IPS-20b (cell line): Measurements from ENCODE around the gene MAGI2.

ENCODE experiments used
- H3K27ac ChIP-seq: one replicate; pipeline ENCODE4 v1.5.1; 2013; ENCODE audit warnings: low read length
- H3K27me3 ChIP-seq: 2 replicates; pipeline ENCODE4 v1.6.1; 2013; ENCODE audit warnings: mild to moderate bottlenecking, low read length, inconsistent platforms; ENCODE audit not compliant: insufficient read depth
- H3K36me3 ChIP-seq: 2 replicates; pipeline ENCODE4 v1.6.1; 2013; ENCODE audit warnings: low read depth, mild to moderate bottlenecking, inconsistent platforms, low read length, moderate library complexity; ENCODE audit not compliant: insufficient read depth
- H3K4me1 ChIP-seq: 2 replicates; pipeline ENCODE4 v1.6.1; 2013; ENCODE audit warnings: mild to moderate bottlenecking, control low read depth, inconsistent platforms, low read length, moderate library complexity; ENCODE audit not compliant: insufficient read depth
- H3K4me3 ChIP-seq: 2 replicates; pipeline ENCODE4 v1.5.1; 2013; ENCODE audit warnings: mild to moderate bottlenecking, low read length, inconsistent platforms
- H3K9ac ChIP-seq: 2 replicates; pipeline ENCODE4 v1.6.1; 2013; ENCODE audit warnings: low read depth, mild to moderate bottlenecking, inconsistent platforms, low read length, moderate library complexity
- H3K9me3 ChIP-seq: 2 replicates; pipeline ENCODE4 v1.6.1; 2013; ENCODE audit warnings: mild to moderate bottlenecking, low read depth, low read length, inconsistent platforms; ENCODE audit not compliant: insufficient read depth

Gene MAGI2

GRCh38 chr7:79227044-79227443 lies 226.4 kb downstream of the MAGI2 start:
- Histone ChIP-seq H3K36me3 (no peaks in the 10 kb centered on the region), H3K27ac (no peak overlapping the region), H3K4me3 (no peak overlapping the region), H3K9me3 (no peaks in the 10 kb centered on the region), H3K9ac (no peak overlapping the region), H3K27me3 (no peaks in the 10 kb centered on the region), H3K4me1 (peaks cover 12% of the 10 kb centered on the region; the same call in 1 of the 2 replicates)

GRCh38 chr7:79221211-79221610 lies 232.3 kb downstream of the MAGI2 start:
- H3K4me3 ChIP-seq: no peak overlapping the region
- no peaks in the 10 kb centered on the region for H3K4me1 ChIP-seq
- no peak overlapping the region for H3K9ac ChIP-seq
- no peaks in the 10 kb centered on the region for H3K9me3 ChIP-seq
- no peak overlapping the region for H3K27ac ChIP-seq
- H3K27me3 ChIP-seq: no peaks in the 10 kb centered on the region
- no peaks in the 10 kb centered on the region for H3K36me3 ChIP-seq

GRCh38 chr7:79217976-79218626 lies 235.4 kb downstream of the MAGI2 start:
- no peak overlapping the region for H3K4me3 ChIP-seq
- H3K27ac ChIP-seq: no peak overlapping the region
- no peaks in the 10 kb centered on the region for H3K9me3 ChIP-seq
- H3K36me3 ChIP-seq: no peaks in the 10 kb centered on the region
- H3K9ac ChIP-seq: no peak overlapping the region
- peaks cover 2% of the 10 kb centered on the region; the same call in 1 of the 2 replicates for H3K4me1 ChIP-seq
- H3K27me3 ChIP-seq: no peaks in the 10 kb centered on the region

DNA sequence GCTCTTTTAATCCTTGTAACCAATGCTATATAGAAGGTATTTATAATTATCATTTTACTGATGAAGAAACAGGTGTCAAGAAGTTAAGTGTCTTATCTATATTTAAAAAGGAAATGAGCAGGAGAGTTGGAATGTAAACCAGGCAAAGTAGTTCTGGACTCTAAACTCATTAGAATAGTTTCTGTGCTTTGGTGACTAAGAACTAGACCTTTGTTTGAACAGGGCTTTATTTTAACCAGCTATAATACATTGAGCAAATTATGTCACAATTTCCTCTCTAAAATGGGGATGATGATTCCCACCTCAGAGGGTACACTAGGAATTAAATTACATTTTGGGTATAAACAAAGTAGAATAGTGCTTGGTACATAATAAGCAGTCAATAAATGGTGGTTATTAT lies 236.0 kb downstream of the MAGI2 start:
- no peaks in the 10 kb centered on the region for H3K27me3 ChIP-seq

DNA sequence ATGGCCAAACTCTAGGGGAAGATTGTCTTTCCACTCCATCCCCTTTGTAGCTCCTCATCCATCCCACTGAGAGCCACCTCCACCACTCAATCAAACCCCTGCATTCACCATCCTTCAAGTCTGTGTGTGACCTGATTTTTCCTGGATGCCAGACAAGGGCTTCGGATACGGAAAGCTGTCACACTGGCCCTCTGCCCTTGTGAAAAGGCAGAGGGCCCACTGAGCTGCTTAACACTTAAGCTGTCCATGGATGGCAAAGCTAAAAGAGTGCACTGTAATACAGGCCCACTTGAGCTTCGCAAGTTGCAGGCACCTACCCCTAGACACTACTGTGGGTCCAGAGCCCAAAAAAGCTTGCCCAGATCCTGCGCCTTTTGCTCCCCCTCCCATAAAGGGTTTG lies 237.2 kb downstream of the MAGI2 start:
- Histone ChIP-seq H3K27me3 (no peaks in the 10 kb centered on the region), H3K36me3 (no peaks in the 10 kb centered on the region), H3K4me1 (peaks cover 2% of the 10 kb centered on the region; the same call in 1 of the 2 replicates), H3K9ac (no peak overlapping the region), H3K4me3 (no peak overlapping the region), H3K9me3 (no peaks in the 10 kb centered on the region), H3K27ac (no peak overlapping the region)

More for the DNA sequence above, 236.0 kb downstream of the MAGI2 start:
- no peak overlapping the region for H3K4me3 ChIP-seq
- no peaks in the 10 kb centered on the region for H3K9me3 ChIP-seq
- no peak overlapping the region for H3K27ac ChIP-seq
- H3K9ac ChIP-seq: no peak overlapping the region
- no peaks in the 10 kb centered on the region for H3K36me3 ChIP-seq
- peaks cover 2% of the 10 kb centered on the region; the same call in 1 of the 2 replicates for H3K4me1 ChIP-seq

GRCh38 chr7:79212334-79212733 lies 241.1 kb downstream of the MAGI2 start:
- Histone ChIP-seq H3K9ac (no peak overlapping the region), H3K27ac (no peak overlapping the region), H3K4me3 (no peak overlapping the region), H3K36me3 (no peaks in the 10 kb centered on the region), H3K9me3 (no peaks in the 10 kb centered on the region), H3K27me3 (no peaks in the 10 kb centered on the region), H3K4me1 (peaks cover 2% of the 10 kb centered on the region; the same call in 1 of the 2 replicates)

DNA sequence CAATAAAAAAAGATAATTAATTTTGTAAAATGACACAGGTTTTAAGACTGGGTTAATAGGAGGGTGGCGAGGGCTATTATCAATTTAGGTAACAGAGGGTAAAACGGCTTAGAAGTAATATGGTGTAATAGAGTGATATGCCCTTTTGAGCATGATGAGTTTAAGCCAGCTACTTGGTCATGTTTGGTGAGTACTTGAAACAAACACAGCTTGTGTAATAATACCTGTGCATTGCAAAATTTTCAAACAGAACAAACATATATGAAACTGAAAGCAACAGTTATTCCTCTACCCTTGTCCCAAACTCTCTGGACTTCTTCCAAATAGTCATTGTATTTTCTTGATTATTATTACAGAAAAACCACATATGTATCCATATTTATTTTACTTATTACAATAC lies 241.7 kb downstream of the MAGI2 start:
- no peak overlapping the region for H3K4me3 ChIP-seq
- no peaks in the 10 kb centered on the region for H3K27me3 ChIP-seq
- no peaks in the 10 kb centered on the region for H3K36me3 ChIP-seq
- H3K9ac ChIP-seq: no peak overlapping the region
- H3K9me3 ChIP-seq: no peaks in the 10 kb centered on the region
- H3K27ac ChIP-seq: no peak overlapping the region
- H3K4me1 ChIP-seq: peaks cover 2% of the 10 kb centered on the region; the same call in 1 of the 2 replicates

DNA sequence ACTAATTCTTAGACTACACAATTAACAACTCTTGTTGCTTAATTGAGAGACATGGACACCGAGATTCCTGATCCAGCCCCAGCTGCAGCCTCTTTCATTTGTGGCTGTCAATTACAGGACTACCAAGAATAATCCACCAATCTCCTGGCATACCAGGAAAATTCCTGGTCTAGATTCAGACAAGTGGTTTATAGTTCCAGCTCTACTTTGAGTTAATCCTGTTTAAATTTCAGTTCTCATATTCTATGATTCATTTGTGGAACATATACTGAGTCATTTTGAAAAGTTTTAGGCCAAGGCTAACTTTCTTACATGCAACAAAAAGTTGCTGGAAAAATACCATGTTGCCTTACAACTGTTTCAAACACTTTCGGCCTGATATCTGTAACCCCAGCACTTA lies 253.5 kb downstream of the MAGI2 start:
- no peaks in the 10 kb centered on the region for H3K36me3 ChIP-seq
- no peaks in the 10 kb centered on the region for H3K4me1 ChIP-seq
- no peak overlapping the region for H3K4me3 ChIP-seq
- H3K27me3 ChIP-seq: no peaks in the 10 kb centered on the region
- H3K9me3 ChIP-seq: no peaks in the 10 kb centered on the region
- no peak overlapping the region for H3K9ac ChIP-seq
- H3K27ac ChIP-seq: no peak overlapping the region

- H3K27ac ChIP-seq: no peak overlapping the region
- H3K4me3 ChIP-seq: no peak overlapping the region
- H3K4me1 ChIP-seq: no peaks in the 10 kb centered on the region
- H3K9ac ChIP-seq: no peak overlapping the region
- H3K27me3 ChIP-seq: no peaks in the 10 kb centered on the region
- no peaks in the 10 kb centered on the region for H3K36me3 ChIP-seq
- H3K9me3 ChIP-seq: no peaks in the 10 kb centered on the region
These were observed 254.2 kb downstream of the MAGI2 start for GRCh38 chr7:79199266-79199665.

DNA sequence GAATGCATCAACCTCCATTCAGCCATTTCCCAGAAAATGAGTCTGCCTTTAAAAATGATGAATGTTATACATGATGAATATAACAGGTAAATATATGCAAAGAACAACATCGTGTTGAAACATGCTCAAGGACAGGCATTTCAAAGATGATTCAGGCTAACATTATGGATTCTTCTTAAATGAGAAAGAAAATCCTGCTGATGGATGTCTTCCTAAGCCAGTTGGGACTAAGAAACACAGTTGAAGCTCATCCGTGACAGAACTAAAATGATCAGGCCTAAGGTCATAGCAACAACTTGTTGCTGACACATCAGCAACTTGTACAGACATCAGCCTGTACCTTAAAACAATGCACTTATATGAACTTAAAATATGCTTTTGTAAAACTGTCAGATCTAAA lies 267.9 kb downstream of the MAGI2 start:
- H3K27me3 ChIP-seq: no peaks in the 10 kb centered on the region
- no peak overlapping the region for H3K9ac ChIP-seq
- no peaks in the 10 kb centered on the region for H3K4me1 ChIP-seq
- H3K9me3 ChIP-seq: no peaks in the 10 kb centered on the region
- H3K27ac ChIP-seq: no peak overlapping the region
- no peaks in the 10 kb centered on the region for H3K36me3 ChIP-seq
- no peak overlapping the region for H3K4me3 ChIP-seq

GRCh38 chr7:79182283-79182682 lies 271.2 kb downstream of the MAGI2 start:
- Histone ChIP-seq H3K36me3 (no peaks in the 10 kb centered on the region), H3K4me3 (no peak overlapping the region), H3K9ac (no peak overlapping the region), H3K27me3 (no peaks in the 10 kb centered on the region), H3K9me3 (no peaks in the 10 kb centered on the region), H3K27ac (no peak overlapping the region), H3K4me1 (no peaks in the 10 kb centered on the region)

- Histone ChIP-seq H3K27ac (no peak overlapping the region), H3K4me3 (no peak overlapping the region), H3K9me3 (no peaks in the 10 kb centered on the region), H3K36me3 (no peaks in the 10 kb centered on the region), H3K4me1 (no peaks in the 10 kb centered on the region), H3K27me3 (no peaks in the 10 kb centered on the region), H3K9ac (no peak overlapping the region)
These were observed 272.9 kb downstream of the MAGI2 start for GRCh38 chr7:79180533-79180932.
